ENCODE data around the gene NINJ2. TPM values are rescaled to one million over a fixed set of nuclear protein-coding genes. Genes with fewer than 3 reads are reported as not detected.
"Not testable (repeated sequence)": the region's sequence is repeated elsewhere in the genome, so short reads cannot be mapped to it uniquely, and the experiment has no call there.

Gene NINJ2
- total RNA-seq, 1 donor from 2014 or later = not detected

DNA sequence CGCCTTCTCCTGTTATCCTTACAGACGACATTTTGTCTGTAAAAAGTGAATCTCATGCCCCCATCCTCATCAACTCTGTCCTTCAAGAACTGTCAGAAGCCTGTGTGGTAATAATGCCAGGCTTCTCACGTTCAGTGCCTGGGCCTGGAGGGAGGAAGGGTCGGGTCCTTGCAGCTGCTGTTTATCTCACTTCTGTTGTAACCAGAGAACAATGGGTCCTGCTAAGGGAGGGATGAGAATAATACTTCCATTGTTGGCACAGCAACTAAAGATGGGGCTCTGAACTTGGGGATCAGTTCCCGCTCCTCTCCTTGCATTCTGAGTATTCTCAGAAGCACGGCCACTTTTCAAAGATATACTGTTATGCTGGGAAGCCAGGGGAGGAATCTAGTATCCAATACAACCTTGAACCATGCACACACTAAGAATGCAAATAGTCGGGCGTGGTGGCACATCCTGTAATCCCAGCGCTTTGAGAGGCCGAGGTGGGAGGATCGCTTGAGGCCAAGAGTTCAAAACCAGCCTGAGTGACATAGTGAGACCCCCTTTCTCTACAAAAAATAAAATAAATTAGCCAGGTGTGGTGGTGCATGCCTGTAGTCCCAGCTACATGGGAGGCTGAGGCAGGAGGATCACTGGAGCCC is 38.8 kb upstream of the NINJ2 start:
- H3K27me3 Mint-ChIP-seq = peaks cover 12% of the 10 kb centered on the region
- no peaks in the 10 kb centered on the region for H3K36me3 Mint-ChIP-seq
- TF ChIP-seq, protein P1, sequence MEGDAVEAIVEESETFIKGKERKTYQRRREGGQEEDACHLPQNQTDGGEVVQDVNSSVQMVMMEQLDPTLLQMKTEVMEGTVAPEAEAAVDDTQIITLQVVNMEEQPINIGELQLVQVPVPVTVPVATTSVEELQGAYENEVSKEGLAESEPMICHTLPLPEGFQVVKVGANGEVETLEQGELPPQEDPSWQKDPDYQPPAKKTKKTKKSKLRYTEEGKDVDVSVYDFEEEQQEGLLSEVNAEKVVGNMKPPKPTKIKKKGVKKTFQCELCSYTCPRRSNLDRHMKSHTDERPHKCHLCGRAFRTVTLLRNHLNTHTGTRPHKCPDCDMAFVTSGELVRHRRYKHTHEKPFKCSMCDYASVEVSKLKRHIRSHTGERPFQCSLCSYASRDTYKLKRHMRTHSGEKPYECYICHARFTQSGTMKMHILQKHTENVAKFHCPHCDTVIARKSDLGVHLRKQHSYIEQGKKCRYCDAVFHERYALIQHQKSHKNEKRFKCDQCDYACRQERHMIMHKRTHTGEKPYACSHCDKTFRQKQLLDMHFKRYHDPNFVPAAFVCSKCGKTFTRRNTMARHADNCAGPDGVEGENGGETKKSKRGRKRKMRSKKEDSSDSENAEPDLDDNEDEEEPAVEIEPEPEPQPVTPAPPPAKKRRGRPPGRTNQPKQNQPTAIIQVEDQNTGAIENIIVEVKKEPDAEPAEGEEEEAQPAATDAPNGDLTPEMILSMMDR (conservative IDR thresholded peaks at IDR 0.05) = no peak
- H3K9me3 Mint-ChIP-seq = peaks cover 8% of the 10 kb centered on the region
- H3K4me1 Mint-ChIP-seq (ENCODE audit: unreplicated experiment) = no peaks in the 10 kb centered on the region
- DNase-seq (ENCODE audit: extremely low spot score, unreplicated experiment) = no peak
- no peak overlapping the region for H3K27ac Mint-ChIP-seq
- no peak overlapping the region for H3K4me3 Mint-ChIP-seq

DNA sequence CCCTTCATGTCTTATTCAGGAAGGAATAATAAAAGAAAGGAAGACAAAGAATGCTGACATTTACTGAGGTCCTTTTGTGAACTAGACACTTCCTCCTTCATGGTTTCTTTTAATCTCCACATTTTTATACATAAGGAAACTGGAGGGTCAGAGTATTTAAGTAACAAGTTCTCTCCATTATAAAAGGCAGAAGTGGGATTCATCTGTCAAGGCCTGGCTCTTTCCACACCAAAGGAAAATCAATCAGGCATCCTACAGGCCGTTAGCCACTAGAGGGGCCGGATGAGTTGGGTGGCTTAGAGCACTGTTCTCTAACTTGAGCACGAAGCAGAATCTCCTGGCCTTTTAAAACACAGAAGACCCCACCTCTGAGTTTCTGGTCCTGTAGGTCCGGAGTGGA is 36.8 kb upstream of the NINJ2 start:
- TF ChIP-seq, protein P1 (conservative IDR thresholded peaks at IDR 0.05) = no peak
- H3K27me3 Mint-ChIP-seq = peaks cover 9% of the 10 kb centered on the region
- DNase-seq (ENCODE audit: extremely low spot score, unreplicated experiment) = no peak
- no peak overlapping the region for H3K27ac Mint-ChIP-seq
- no peaks in the 10 kb centered on the region for H3K36me3 Mint-ChIP-seq
- peaks cover 11% of the 10 kb centered on the region for H3K9me3 Mint-ChIP-seq
- H3K4me1 Mint-ChIP-seq (ENCODE audit: unreplicated experiment) = no peaks in the 10 kb centered on the region
- H3K4me3 Mint-ChIP-seq = no peak overlapping the region

DNA sequence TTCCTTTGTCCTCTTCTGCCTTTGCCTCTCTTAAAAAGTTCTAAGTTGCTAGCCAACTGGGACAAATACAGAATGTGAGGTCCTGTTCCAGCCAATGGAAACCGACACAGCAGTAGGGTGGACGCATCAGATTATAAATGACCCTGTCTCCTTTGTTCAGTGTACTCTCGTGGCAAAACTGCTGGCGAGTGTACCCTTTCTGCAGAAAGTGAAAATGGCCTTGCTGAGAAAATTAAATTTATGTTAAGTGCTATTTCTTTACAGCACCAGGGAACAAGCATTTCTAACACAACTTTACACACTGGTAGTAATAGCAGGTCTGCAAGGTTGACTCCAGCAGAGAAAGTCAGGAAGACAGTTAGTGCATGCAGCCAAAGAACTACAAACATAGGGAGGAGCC is 35.0 kb upstream of the NINJ2 start:
- H3K27me3 Mint-ChIP-seq; H3K4me1 Mint-ChIP-seq (ENCODE audit: unreplicated experiment); H3K4me3 Mint-ChIP-seq; H3K36me3 Mint-ChIP-seq; H3K27ac Mint-ChIP-seq; DNase-seq (ENCODE audit: extremely low spot score, unreplicated experiment): not testable (repeated sequence)
- H3K9me3 Mint-ChIP-seq = peaks cover 16% of the 10 kb centered on the region

DNA sequence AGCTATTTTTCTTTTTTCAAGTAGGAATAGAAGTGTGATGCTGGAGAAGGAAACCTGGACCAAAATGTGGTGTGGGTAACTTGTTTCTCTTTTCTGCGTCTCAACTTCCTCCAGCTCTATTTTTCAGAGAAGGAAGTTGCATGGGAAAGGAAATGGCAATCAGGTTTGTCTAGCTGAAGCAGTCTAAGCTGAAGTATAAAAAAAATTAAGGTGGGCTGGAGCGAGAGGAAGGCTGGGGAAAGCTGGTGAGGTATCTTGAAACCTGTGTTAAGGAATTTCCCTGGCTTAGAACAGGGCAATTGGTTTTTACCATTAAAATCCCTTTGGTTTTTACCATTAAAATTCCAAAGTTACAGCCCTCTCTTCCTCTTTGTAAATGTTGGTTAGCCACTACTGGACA is 34.2 kb upstream of the NINJ2 start:
- H3K4me3 Mint-ChIP-seq = no peak overlapping the region
- peaks cover 16% of the 10 kb centered on the region for H3K9me3 Mint-ChIP-seq
- no peak for DNase-seq (ENCODE audit: extremely low spot score, unreplicated experiment)
- no peak overlapping the region for H3K27ac Mint-ChIP-seq
- H3K4me1 Mint-ChIP-seq (ENCODE audit: unreplicated experiment) = no peaks in the 10 kb centered on the region
- H3K36me3 Mint-ChIP-seq = peaks cover 4% of the 10 kb centered on the region
- TF ChIP-seq, protein P1 (conservative IDR thresholded peaks at IDR 0.05) = no peak
- H3K27me3 Mint-ChIP-seq = peaks cover under 1% of the 10 kb centered on the region

DNA sequence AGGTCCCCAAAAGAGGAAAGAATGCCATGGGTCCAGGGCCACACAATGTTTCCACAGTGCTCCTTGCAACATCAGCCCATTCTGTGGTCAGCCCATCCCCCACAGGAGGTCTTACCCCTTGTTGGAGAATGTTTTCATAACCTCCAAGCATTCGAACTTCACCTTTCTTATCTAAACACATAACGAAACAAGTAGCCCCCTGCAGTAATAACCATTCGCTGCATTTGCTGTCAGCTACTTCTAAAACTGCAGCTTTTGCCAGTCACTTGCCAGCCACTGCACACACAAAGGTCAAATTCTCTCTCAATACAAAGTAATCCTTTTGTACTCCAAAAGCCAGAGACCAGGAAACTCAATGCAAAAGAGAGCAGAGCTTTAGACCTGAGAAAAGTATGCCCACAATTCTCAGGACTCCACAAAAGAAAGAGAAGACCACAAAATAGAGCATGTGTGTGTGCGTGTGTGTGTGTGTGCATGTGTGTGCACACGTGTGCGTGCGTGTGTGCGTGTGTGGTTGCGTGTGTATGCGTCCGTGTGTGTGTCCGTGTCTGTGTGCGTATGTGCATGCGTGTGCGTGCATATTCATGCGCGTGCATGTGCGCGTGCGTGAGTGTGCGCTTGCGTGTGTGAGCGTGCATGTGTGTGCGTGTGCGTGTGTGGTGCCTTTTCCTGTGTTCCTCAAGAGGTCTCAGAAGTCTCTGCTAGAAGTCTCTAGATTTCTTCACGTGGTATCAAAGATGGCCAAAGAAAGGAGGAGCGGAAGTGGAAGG is 31.7 kb upstream of the NINJ2 start:
- peaks cover 16% of the 10 kb centered on the region for H3K9me3 Mint-ChIP-seq
- peaks cover 4% of the 10 kb centered on the region for H3K36me3 Mint-ChIP-seq
- TF ChIP-seq, protein P1 (conservative IDR thresholded peaks at IDR 0.05) = no peak
- H3K27ac Mint-ChIP-seq = no peak overlapping the region
- H3K27me3 Mint-ChIP-seq = no peaks in the 10 kb centered on the region
- no peak for DNase-seq (ENCODE audit: extremely low spot score, unreplicated experiment)
- no peak overlapping the region for H3K4me3 Mint-ChIP-seq
- H3K4me1 Mint-ChIP-seq (ENCODE audit: unreplicated experiment) = no peaks in the 10 kb centered on the region

DNA sequence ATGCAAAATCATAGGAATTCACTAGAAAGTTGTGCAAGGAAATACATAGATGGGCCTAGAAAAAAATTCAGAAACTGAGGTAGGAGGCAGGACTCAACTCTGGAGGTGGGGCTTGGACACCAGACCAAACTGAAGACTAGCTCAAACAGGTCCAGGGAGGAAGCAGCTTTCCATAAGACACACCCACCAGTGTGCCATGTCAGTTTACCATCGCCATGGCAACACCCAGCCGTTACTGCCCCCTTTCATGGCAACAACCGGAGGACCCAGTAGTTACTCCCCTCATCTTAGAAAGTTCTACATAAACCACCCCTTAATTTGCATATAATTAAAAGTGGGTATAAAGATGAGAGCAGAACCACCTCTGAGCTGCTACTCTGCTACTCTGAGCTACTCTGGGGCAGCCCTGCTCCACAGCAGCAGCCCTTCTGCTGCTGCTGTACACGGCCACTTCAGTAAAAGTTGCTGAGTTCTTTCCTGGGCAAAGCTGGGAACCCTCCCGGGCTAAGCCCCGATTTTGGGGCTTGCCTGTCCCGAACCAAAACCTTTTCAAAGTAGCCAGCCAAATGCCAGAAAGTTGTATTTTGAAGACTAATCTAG is 30.8 kb upstream of the NINJ2 start:
- no peak overlapping the region for H3K4me3 Mint-ChIP-seq
- TF ChIP-seq, protein P1 (conservative IDR thresholded peaks at IDR 0.05) = no peak
- no peaks in the 10 kb centered on the region for H3K27me3 Mint-ChIP-seq
- H3K4me1 Mint-ChIP-seq (ENCODE audit: unreplicated experiment) = no peaks in the 10 kb centered on the region
- no peak overlapping the region for H3K27ac Mint-ChIP-seq
- DNase-seq (ENCODE audit: extremely low spot score, unreplicated experiment) = no peak
- H3K9me3 Mint-ChIP-seq = peaks cover 16% of the 10 kb centered on the region
- peaks cover 4% of the 10 kb centered on the region for H3K36me3 Mint-ChIP-seq
